ENCODE results near the gene POLG.

The POLG gene

GRCh38 chr15:89361451-89362202 is 27.0 kb upstream of the POLG start:
- H3K4me3 ChIP-seq (ENCODE audit: low read length) = no peak overlapping the region
- no peaks in the 10 kb centered on the region; the same call in 1 of the 2 replicates for H3K4me1 ChIP-seq (ENCODE audit: insufficient read depth, low read length)
- peaks cover under 1% of the 10 kb centered on the region; the same call in 1 of the 2 replicates for H3K9me3 ChIP-seq (ENCODE audit: insufficient read depth, low read depth, low read length)
- peaks cover 100% of the 10 kb centered on the region for H3K27me3 ChIP-seq (ENCODE audit: insufficient read depth, low read length)
- H3K36me3 ChIP-seq (ENCODE audit: insufficient read depth, low read depth, low read length) = no peaks in the 10 kb centered on the region
- H3K9ac ChIP-seq (ENCODE audit: low read depth, low read length) = no peak overlapping the region
- H3K27ac ChIP-seq (ENCODE audit: low read length) = no peak overlapping the region

DNA sequence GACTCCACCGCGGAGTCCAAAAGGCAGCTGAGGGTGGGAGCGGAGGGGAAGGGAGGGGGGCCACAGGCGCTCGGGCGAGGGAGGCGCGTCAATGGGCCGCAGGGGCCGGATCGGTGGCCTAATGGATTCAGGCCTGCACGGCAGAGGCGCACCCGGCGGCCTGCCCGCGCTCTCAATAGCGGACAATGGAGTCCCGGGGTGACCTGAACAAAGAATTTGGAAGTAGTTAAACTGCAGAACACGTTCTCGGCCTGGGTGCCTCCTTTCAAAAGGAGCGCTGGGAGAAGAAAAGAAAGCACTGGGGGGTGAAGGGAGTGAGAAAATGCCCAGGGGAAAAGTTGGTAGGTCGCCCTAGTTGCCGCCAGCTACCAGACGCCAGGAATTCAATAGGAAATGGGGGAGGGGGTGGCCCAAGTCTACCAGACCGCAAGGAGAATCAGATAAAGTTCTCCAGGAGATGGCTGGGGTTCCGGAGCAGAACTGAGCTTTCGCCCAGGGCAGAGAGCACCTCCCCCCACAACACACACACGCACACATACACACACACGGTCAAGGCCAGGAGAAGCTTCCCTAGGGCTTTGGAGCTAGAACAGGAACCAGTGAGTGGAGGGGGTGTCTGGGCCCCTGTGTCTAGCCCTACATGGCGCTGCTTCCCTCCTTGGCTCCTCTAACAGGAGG is 25.8 kb upstream of the POLG start:
- Histone ChIP-seq H3K27ac (ENCODE audit: low read length) (no peak overlapping the region), H3K4me3 (ENCODE audit: low read length) (no peak overlapping the region; the same call in 1 of the 2 replicates), H3K36me3 (ENCODE audit: insufficient read depth, low read depth, low read length) (no peaks in the 10 kb centered on the region), H3K4me1 (ENCODE audit: insufficient read depth, low read length) (no peaks in the 10 kb centered on the region; the same call in 1 of the 2 replicates), H3K9ac (ENCODE audit: low read depth, low read length) (no peak overlapping the region), H3K9me3 (ENCODE audit: insufficient read depth, low read depth, low read length) (no peaks in the 10 kb centered on the region), H3K27me3 (ENCODE audit: insufficient read depth, low read length) (peaks cover 100% of the 10 kb centered on the region)

DNA sequence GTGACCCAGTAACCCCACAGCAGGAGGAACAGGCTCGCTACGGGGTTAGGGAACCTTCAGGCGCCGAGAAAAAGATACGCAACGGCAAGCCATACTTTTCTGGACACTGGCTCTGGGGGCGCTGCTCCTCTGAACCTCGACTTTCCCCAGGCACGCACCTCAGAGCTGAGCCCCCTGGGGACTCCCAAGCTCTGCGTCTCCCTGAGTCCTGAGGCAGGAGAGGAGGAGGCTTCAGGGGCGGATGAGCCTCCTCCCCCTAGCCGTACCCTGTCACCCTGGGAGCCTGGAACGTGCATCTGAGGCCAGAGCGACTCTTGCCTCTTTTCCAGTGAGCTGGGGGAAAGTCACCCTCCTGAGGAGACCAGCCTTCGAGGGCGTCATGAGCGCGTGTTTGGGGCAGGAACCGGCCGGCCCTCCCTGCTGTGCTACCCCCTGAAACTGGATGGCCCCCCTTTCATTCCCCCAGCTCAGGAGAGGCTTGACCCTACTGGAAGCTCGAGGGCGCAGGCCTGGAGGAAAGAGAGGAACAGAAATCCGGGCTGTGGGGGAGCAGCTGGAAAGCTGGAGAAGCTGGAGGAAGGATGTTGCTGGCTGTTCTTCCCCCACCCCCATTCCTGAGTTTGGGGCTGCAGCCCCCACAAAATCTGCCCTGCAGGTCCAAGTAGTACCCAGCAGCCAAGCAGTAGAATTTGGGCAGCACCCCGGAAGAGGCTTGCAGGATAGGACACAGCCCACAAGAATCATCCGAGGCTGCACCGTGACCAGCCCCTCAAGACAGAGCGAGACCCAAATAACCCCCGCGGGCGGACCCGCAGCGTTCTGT is 25.1 kb upstream of the POLG start:
- no peak overlapping the region for H3K27ac ChIP-seq (ENCODE audit: low read length)
- H3K9ac ChIP-seq (ENCODE audit: low read depth, low read length) = no peak overlapping the region
- peaks cover 100% of the 10 kb centered on the region for H3K27me3 ChIP-seq (ENCODE audit: insufficient read depth, low read length)
- H3K9me3 ChIP-seq (ENCODE audit: insufficient read depth, low read depth, low read length) = no peaks in the 10 kb centered on the region
- H3K36me3 ChIP-seq (ENCODE audit: insufficient read depth, low read depth, low read length) = no peaks in the 10 kb centered on the region
- H3K4me3 ChIP-seq (ENCODE audit: low read length) = no peak overlapping the region
- no peaks in the 10 kb centered on the region; the same call in 1 of the 2 replicates for H3K4me1 ChIP-seq (ENCODE audit: insufficient read depth, low read length)

- Histone ChIP-seq H3K9ac (ENCODE audit: low read depth, low read length) (no peak overlapping the region), H3K9me3 (ENCODE audit: insufficient read depth, low read depth, low read length) (no peaks in the 10 kb centered on the region), H3K4me1 (ENCODE audit: insufficient read depth, low read length) (no peaks in the 10 kb centered on the region; the same call in 1 of the 2 replicates), H3K36me3 (ENCODE audit: insufficient read depth, low read depth, low read length) (no peaks in the 10 kb centered on the region), H3K4me3 (ENCODE audit: low read length) (peak overlapping the region; percentile 63; the same call in 1 of the 2 replicates), H3K27me3 (ENCODE audit: insufficient read depth, low read length) (peaks cover 98% of the 10 kb centered on the region), H3K27ac (ENCODE audit: low read length) (no peak overlapping the region)
These were observed 24.3 kb upstream of the POLG start for GRCh38 chr15:89358755-89359439.

DNA sequence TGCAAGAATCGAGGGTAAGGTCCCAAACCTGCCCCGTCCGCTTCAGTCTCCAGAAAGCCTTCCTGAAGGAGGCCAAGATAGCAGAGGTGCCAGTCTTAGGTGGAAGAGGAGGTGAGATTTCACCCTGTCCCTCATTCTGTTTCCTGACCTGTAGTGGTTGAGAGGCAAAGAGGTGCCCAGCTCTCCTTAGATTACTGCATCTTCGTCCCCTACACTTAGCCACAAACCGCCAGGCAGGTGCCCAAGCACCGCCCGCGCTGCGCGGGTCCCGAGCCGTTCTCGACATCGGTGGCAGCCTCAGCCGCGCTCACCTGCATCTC is 23.8 kb upstream of the POLG start:
- Histone ChIP-seq H3K27ac (ENCODE audit: low read length) (no peak overlapping the region), H3K9me3 (ENCODE audit: insufficient read depth, low read depth, low read length) (no peaks in the 10 kb centered on the region), H3K9ac (ENCODE audit: low read depth, low read length) (no peak overlapping the region), H3K27me3 (ENCODE audit: insufficient read depth, low read length) (peaks cover 98% of the 10 kb centered on the region), H3K4me3 (ENCODE audit: low read length) (peak overlapping the region; percentile 63; the same call in 1 of the 2 replicates), H3K36me3 (ENCODE audit: insufficient read depth, low read depth, low read length) (no peaks in the 10 kb centered on the region), H3K4me1 (ENCODE audit: insufficient read depth, low read length) (no peaks in the 10 kb centered on the region; the same call in 1 of the 2 replicates)

GRCh38 chr15:89356634-89357298 is 22.1 kb upstream of the POLG start:
- H3K4me3 ChIP-seq (ENCODE audit: low read length) = no peak overlapping the region
- H3K27ac ChIP-seq (ENCODE audit: low read length) = no peak overlapping the region
- no peaks in the 10 kb centered on the region; the same call in 1 of the 2 replicates for H3K4me1 ChIP-seq (ENCODE audit: insufficient read depth, low read length)
- no peaks in the 10 kb centered on the region for H3K9me3 ChIP-seq (ENCODE audit: insufficient read depth, low read depth, low read length)
- H3K9ac ChIP-seq (ENCODE audit: low read depth, low read length) = no peak overlapping the region
- peaks cover 95% of the 10 kb centered on the region for H3K27me3 ChIP-seq (ENCODE audit: insufficient read depth, low read length)
- no peaks in the 10 kb centered on the region for H3K36me3 ChIP-seq (ENCODE audit: insufficient read depth, low read depth, low read length)

DNA sequence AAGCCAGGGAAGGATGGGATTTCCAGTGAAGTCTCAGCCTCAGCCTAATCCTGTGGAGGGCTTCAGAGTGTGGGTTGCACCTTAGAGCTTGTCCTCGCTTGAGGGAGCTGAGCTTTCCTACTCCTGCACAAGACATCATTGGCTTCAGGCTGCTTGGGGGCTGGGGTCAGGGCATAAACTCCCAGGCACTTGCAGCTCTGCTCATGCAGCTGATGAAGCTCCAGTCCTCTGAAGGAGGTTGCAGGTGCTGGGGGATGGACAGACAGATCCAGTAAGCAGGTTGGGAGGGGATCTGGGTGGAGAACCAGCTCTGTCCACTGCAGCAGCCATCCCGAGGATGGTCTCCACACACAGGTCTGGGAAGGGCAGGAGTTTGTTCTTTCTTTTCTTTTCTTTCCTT is 19.4 kb upstream of the POLG start:
- no peak overlapping the region for H3K27ac ChIP-seq (ENCODE audit: low read length)
- peaks cover 78% of the 10 kb centered on the region for H3K27me3 ChIP-seq (ENCODE audit: insufficient read depth, low read length)
- H3K9ac ChIP-seq (ENCODE audit: low read depth, low read length) = no peak overlapping the region
- no peak overlapping the region for H3K4me3 ChIP-seq (ENCODE audit: low read length)
- H3K4me1 ChIP-seq (ENCODE audit: insufficient read depth, low read length) = no peaks in the 10 kb centered on the region
- no peaks in the 10 kb centered on the region for H3K36me3 ChIP-seq (ENCODE audit: insufficient read depth, low read depth, low read length)
- no peaks in the 10 kb centered on the region for H3K9me3 ChIP-seq (ENCODE audit: insufficient read depth, low read depth, low read length)

- Histone ChIP-seq H3K4me3 (ENCODE audit: low read length) (no peak overlapping the region), H3K36me3 (ENCODE audit: insufficient read depth, low read depth, low read length) (no peaks in the 10 kb centered on the region), H3K9me3 (ENCODE audit: insufficient read depth, low read depth, low read length) (no peaks in the 10 kb centered on the region), H3K9ac (ENCODE audit: low read depth, low read length) (no peak overlapping the region), H3K4me1 (ENCODE audit: insufficient read depth, low read length) (no peaks in the 10 kb centered on the region), H3K27ac (ENCODE audit: low read length) (no peak overlapping the region), H3K27me3 (ENCODE audit: insufficient read depth, low read length) (peaks cover 72% of the 10 kb centered on the region)
These were observed 17.9 kb upstream of the POLG start for GRCh38 chr15:89352476-89352875.

GRCh38 chr15:89349206-89349558 is 14.6 kb upstream of the POLG start:
- H3K9ac ChIP-seq (ENCODE audit: low read depth, low read length) = no peak overlapping the region
- H3K4me1 ChIP-seq (ENCODE audit: insufficient read depth, low read length) = peaks cover 2% of the 10 kb centered on the region; the same call in 1 of the 2 replicates
- H3K27me3 ChIP-seq (ENCODE audit: insufficient read depth, low read length) = peaks cover 55% of the 10 kb centered on the region
- H3K4me3 ChIP-seq (ENCODE audit: low read length) = no peak overlapping the region
- no peaks in the 10 kb centered on the region for H3K9me3 ChIP-seq (ENCODE audit: insufficient read depth, low read depth, low read length)
- no peak overlapping the region for H3K27ac ChIP-seq (ENCODE audit: low read length)
- no peaks in the 10 kb centered on the region for H3K36me3 ChIP-seq (ENCODE audit: insufficient read depth, low read depth, low read length)

- Histone ChIP-seq H3K4me3 (ENCODE audit: low read length) (no peak overlapping the region), H3K4me1 (ENCODE audit: insufficient read depth, low read length) (peaks cover 2% of the 10 kb centered on the region; the same call in 1 of the 2 replicates), H3K9me3 (ENCODE audit: insufficient read depth, low read depth, low read length) (no peaks in the 10 kb centered on the region), H3K9ac (ENCODE audit: low read depth, low read length) (no peak overlapping the region), H3K27me3 (ENCODE audit: insufficient read depth, low read length) (peaks cover 37% of the 10 kb centered on the region), H3K27ac (ENCODE audit: low read length) (no peak overlapping the region), H3K36me3 (ENCODE audit: insufficient read depth, low read depth, low read length) (no peaks in the 10 kb centered on the region)
These were observed 12.1 kb upstream of the POLG start for GRCh38 chr15:89346516-89347231.

Measured in iPS-20b (cell line).